Measurements from ENCODE around the gene CHAF1A. TPM values are rescaled to one million over a fixed set of nuclear protein-coding genes. Genes with fewer than 3 reads are reported as not detected.
A peak's percentile ranks its signal among the peaks of the same experiment; 100 is the strongest.

Gene CHAF1A
- total RNA-seq, 1 donor from 2014 or later = 48.2 TPM

GRCh38 chr19:4361152-4362046 lies 41.0 kb upstream of the CHAF1A start:
- Mint-ChIP-seq H3K9me3 (ENCODE audit: low read depth) (no peaks in the 10 kb centered on the region), H3K27ac (peak overlapping the region; percentile 90), H3K27me3 (no peaks in the 10 kb centered on the region), H3K36me3 (ENCODE audit: insufficient read depth) (peaks cover 4% of the 10 kb centered on the region), H3K4me3 (ENCODE audit: low read depth) (no peak overlapping the region), H3K4me1 (ENCODE audit: low read depth) (peaks cover 1% of the 10 kb centered on the region)
- TF ChIP-seq, protein P1, sequence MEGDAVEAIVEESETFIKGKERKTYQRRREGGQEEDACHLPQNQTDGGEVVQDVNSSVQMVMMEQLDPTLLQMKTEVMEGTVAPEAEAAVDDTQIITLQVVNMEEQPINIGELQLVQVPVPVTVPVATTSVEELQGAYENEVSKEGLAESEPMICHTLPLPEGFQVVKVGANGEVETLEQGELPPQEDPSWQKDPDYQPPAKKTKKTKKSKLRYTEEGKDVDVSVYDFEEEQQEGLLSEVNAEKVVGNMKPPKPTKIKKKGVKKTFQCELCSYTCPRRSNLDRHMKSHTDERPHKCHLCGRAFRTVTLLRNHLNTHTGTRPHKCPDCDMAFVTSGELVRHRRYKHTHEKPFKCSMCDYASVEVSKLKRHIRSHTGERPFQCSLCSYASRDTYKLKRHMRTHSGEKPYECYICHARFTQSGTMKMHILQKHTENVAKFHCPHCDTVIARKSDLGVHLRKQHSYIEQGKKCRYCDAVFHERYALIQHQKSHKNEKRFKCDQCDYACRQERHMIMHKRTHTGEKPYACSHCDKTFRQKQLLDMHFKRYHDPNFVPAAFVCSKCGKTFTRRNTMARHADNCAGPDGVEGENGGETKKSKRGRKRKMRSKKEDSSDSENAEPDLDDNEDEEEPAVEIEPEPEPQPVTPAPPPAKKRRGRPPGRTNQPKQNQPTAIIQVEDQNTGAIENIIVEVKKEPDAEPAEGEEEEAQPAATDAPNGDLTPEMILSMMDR (IDR thresholded peaks at IDR 0.05; ENCODE audit: unreplicated experiment) = no peak
- DNase-seq (ENCODE audit: low spot score, unreplicated experiment) = no peak

GRCh38 chr19:4362101-4362828 lies 40.2 kb upstream of the CHAF1A start:
- peaks cover 2% of the 10 kb centered on the region for H3K36me3 Mint-ChIP-seq (ENCODE audit: insufficient read depth)
- H3K4me3 Mint-ChIP-seq (ENCODE audit: low read depth) = no peak overlapping the region
- peaks cover 1% of the 10 kb centered on the region for H3K4me1 Mint-ChIP-seq (ENCODE audit: low read depth)
- H3K27ac Mint-ChIP-seq = no peak overlapping the region
- TF ChIP-seq, protein P1 (IDR thresholded peaks at IDR 0.05; ENCODE audit: unreplicated experiment) = no peak
- H3K27me3 Mint-ChIP-seq = no peaks in the 10 kb centered on the region
- H3K9me3 Mint-ChIP-seq (ENCODE audit: low read depth) = no peaks in the 10 kb centered on the region
- no peak for DNase-seq (ENCODE audit: low spot score, unreplicated experiment)

DNA sequence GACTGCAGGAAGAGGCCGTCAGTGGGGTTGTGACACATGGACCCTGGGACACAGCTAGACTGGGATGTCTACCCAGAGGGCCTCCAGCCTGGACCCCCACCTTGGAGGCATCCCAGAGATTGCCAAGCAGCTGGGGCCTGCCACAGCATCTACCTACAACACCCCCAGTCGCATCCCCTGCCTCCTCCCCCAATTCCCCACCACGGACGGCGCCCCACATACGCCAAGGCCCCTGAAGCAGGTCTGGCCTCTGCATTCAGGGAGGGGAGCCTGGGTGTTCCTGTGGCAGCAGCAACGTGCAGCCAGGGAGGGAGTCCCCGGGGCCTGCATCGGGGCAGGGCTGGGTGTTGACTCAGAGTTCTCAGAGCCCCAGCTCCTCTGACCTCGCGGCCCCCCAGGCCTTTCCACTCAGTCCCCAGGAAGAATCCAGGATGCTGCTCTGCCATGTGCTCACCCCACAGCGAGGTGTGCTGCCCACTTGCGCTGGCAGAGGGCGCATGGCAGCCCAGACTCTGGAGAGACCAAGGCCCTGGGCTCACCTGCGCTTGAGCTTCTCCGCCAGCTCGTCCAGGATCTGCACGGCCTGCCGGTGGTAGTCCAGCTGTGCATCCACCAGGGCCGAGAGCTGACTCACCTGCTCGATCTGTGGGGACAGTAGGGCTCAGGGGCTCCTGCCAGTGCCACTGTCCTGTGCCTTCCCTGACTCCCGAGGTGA lies 39.5 kb upstream of the CHAF1A start:
- TF ChIP-seq, protein P1 (IDR thresholded peaks at IDR 0.05; ENCODE audit: unreplicated experiment) = no peak
- H3K27me3 Mint-ChIP-seq = no peaks in the 10 kb centered on the region
- H3K36me3 Mint-ChIP-seq (ENCODE audit: insufficient read depth) = peaks cover 2% of the 10 kb centered on the region
- peaks cover 1% of the 10 kb centered on the region for H3K4me1 Mint-ChIP-seq (ENCODE audit: low read depth)
- H3K27ac Mint-ChIP-seq = peak overlapping the region; percentile 20
- no peak for DNase-seq (ENCODE audit: low spot score, unreplicated experiment)
- no peak overlapping the region for H3K4me3 Mint-ChIP-seq (ENCODE audit: low read depth)
- H3K9me3 Mint-ChIP-seq (ENCODE audit: low read depth) = no peaks in the 10 kb centered on the region

- DNase-seq (ENCODE audit: low spot score, unreplicated experiment) = no peak
- H3K4me3 Mint-ChIP-seq (ENCODE audit: low read depth) = no peak overlapping the region
- H3K9me3 Mint-ChIP-seq (ENCODE audit: low read depth) = no peaks in the 10 kb centered on the region
- peaks cover 1% of the 10 kb centered on the region for H3K4me1 Mint-ChIP-seq (ENCODE audit: low read depth)
- H3K27ac Mint-ChIP-seq = peak overlapping the region; percentile 20
- H3K36me3 Mint-ChIP-seq (ENCODE audit: insufficient read depth) = peaks cover 2% of the 10 kb centered on the region
- no peaks in the 10 kb centered on the region for H3K27me3 Mint-ChIP-seq
- TF ChIP-seq, protein P1 (IDR thresholded peaks at IDR 0.05; ENCODE audit: unreplicated experiment) = no peak
These were observed 38.7 kb upstream of the CHAF1A start for GRCh38 chr19:4363571-4364304.

Measured in progenitor cell of endocrine pancreas (in vitro differentiated cells).